ENCODE data around the gene PIK3CD.

GRCh38 chr1:9654834-9655723 lies 3.5 kb downstream of the PIK3CD start:
- TF ChIP-seq CTCF (IDR thresholded peaks at IDR 0.05; ENCODE audit: low read length) (no peak), EZH2 (IDR thresholded peaks at IDR 0.05; ENCODE audit: borderline replicate concordance, low read length) (no peak)

Data from OCI-LY1 (cell line).